CD4-positive, alpha-beta T cell treated with Interleukin-2 at 100 ng/mL for 4 hours (primary cell): Measurements from ENCODE around the gene LRRC14B.
"Not testable (repeated sequence)": the region's sequence is repeated elsewhere in the genome, so short reads cannot be mapped to it uniquely, and the experiment has no call there.

ENCODE experiments used
- DNase-seq: peaks from one replicate; pipeline ENCODE4 v3.0.0-alpha.2; 2020; ENCODE audit warnings: low spot score

Gene LRRC14B

GRCh38 chr5:241045-241669, 49.9 kb downstream of the LRRC14B start:
- not testable (repeated sequence) for DNase-seq

- not testable (repeated sequence) for DNase-seq
Measured at GRCh38 chr5:243683-244367, 52.5 kb downstream of the LRRC14B start.

GRCh38 chr5:245717-246116, 54.4 kb downstream of the LRRC14B start:
- not testable (repeated sequence) for DNase-seq
